Measurements from ENCODE around the gene SGMS1.

- TF ChIP-seq CTCF (IDR thresholded peaks at IDR 0.05) (no peak), POLR2A (IDR thresholded peaks at IDR 0.05) (no peak)
Observed at GRCh38 chr10:50645236-50645635, 21.5 kb upstream of the SGMS1 start.
